OCI-LY1 (cell line): ENCODE data around the gene POC1A.

Experiments used
- H2AFZ ChIP-seq: fragments of 200-600 bp; sonication (generic), shearing (Covaris generic); 2 replicates; pipeline ENCODE4 v1.6.0; 2014; ENCODE audit warnings: antibody characterized with exemption, mild to moderate bottlenecking, low read length
- H3F3A ChIP-seq: fragments of 200-600 bp; sonication (generic), shearing (Covaris generic); 2 replicates; pipeline ENCODE4 v1.6.0; 2014; ENCODE audit warnings: mild to moderate bottlenecking, antibody characterized with exemption, low read length, moderate library complexity; ENCODE audit not compliant: insufficient read depth
- H3K27ac ChIP-seq: fragments of 200-600 bp; sonication (generic); 2 replicates; pipeline ENCODE4 v1.5.1; 2014; ENCODE audit warnings: low read length, mixed run types, mild to moderate bottlenecking, low read depth; ENCODE audit not compliant: poor library complexity, severe bottlenecking
- H3K27me3 ChIP-seq: fragments of 200-600 bp; sonication (generic); 2 replicates; pipeline ENCODE4 v1.6.0; 2014; ENCODE audit warnings: antibody characterized with exemption, mild to moderate bottlenecking, low read length, moderate library complexity; ENCODE audit not compliant: insufficient read depth
- H3K36me3 ChIP-seq: fragments of 200-600 bp; sonication (generic); 2 replicates; pipeline ENCODE4 v1.6.1; 2014; ENCODE audit warnings: mild to moderate bottlenecking, antibody characterized with exemption, low read length, moderate library complexity, mixed read lengths; ENCODE audit not compliant: insufficient read depth
- H3K4me1 ChIP-seq: fragments of 200-600 bp; sonication (generic); 2 replicates; pipeline ENCODE4 v1.5.1; 2014; ENCODE audit warnings: mild to moderate bottlenecking, low read length, moderate library complexity; ENCODE audit not compliant: insufficient read depth, severe bottlenecking
- H3K4me2 ChIP-seq: fragments of 200-600 bp; sonication (generic), shearing (Covaris generic); 2 replicates; pipeline ENCODE4 v1.6.1; 2014; ENCODE audit warnings: low read length
- H3K4me3 ChIP-seq: fragments of 200-600 bp; sonication (generic); 2 replicates; pipeline ENCODE4 v1.5.1; 2014; ENCODE audit warnings: low read length, low read depth, mild to moderate bottlenecking, mixed read lengths; ENCODE audit not compliant: poor library complexity, severe bottlenecking
- H3K79me2 ChIP-seq: fragments of 200-600 bp; shearing (Covaris generic); 2 replicates; pipeline ENCODE4 v1.6.1; 2016; ENCODE audit warnings: mixed run types, low read length, mixed read lengths; ENCODE audit not compliant: insufficient read depth
- H3K9ac ChIP-seq: fragments of 200-600 bp; sonication (generic), shearing (Covaris generic); 2 replicates; pipeline ENCODE4 v1.6.1; 2014; ENCODE audit warnings: mild to moderate bottlenecking, low read length, mixed read lengths
- H3K9me2 ChIP-seq: fragments of 200-600 bp; sonication (generic), shearing (Covaris generic); 2 replicates; pipeline ENCODE4 v1.6.1; 2014; ENCODE audit warnings: low read depth, mild to moderate bottlenecking, low read length, mixed read lengths
- H3K9me3 ChIP-seq: fragments of 200-600 bp; shearing (Covaris generic); 2 replicates; pipeline ENCODE4 v1.6.1; 2014; ENCODE audit warnings: low read length, mixed read lengths
- H4K20me1 ChIP-seq: fragments of 200-600 bp; sonication (generic), shearing (Covaris generic); 2 replicates; pipeline ENCODE4 v1.6.0; 2016; ENCODE audit warnings: mild to moderate bottlenecking, low read length; ENCODE audit not compliant: insufficient read depth
- CTCF ChIP-seq: fragments of 200-600 bp; sonication (generic), shearing (Covaris generic); IDR thresholded peaks from 2 replicates; pipeline ENCODE4 v1.5.1; 2017; ENCODE audit warnings: mild to moderate bottlenecking, antibody characterized with exemption, low read length, moderate library complexity, mixed read lengths
- EZH2 ChIP-seq: fragments of 200-600 bp; sonication (generic), shearing (Covaris generic); IDR thresholded peaks from 2 replicates; pipeline ENCODE4 v1.8.0; 2017; ENCODE audit warnings: borderline replicate concordance, mixed run types, mild to moderate bottlenecking, antibody characterized with exemption, low read length, moderate library complexity, mixed read lengths

The POC1A gene

GRCh38 chr3:52186729-52187128 lies 32.5 kb upstream of the POC1A start:
- no peaks in the 10 kb centered on the region for H3K9me3 ChIP-seq
- no peaks in the 10 kb centered on the region for H3K4me1 ChIP-seq
- TF ChIP-seq EZH2 (no peak), CTCF (no peak)
- no peak overlapping the region for H2AFZ ChIP-seq
- H3K9me2 ChIP-seq: no peaks in the 10 kb centered on the region
- H3K9ac ChIP-seq: no peak overlapping the region
- no peak overlapping the region for H3K27ac ChIP-seq
- H3F3A ChIP-seq: no peaks in the 10 kb centered on the region
- H3K79me2 ChIP-seq: no peaks in the 10 kb centered on the region
- H3K4me3 ChIP-seq: no peak overlapping the region
- H3K36me3 ChIP-seq: no peaks in the 10 kb centered on the region
- no peaks in the 10 kb centered on the region for H4K20me1 ChIP-seq
- no peaks in the 10 kb centered on the region for H3K27me3 ChIP-seq
- H3K4me2 ChIP-seq: no peak overlapping the region

GRCh38 chr3:52185837-52186236 lies 31.6 kb upstream of the POC1A start:
- Histone ChIP-seq H3K4me2 (no peak overlapping the region), H3K9me3 (no peaks in the 10 kb centered on the region), H3K9ac (no peak overlapping the region), H3F3A (no peaks in the 10 kb centered on the region), H3K79me2 (no peaks in the 10 kb centered on the region), H3K4me3 (no peak overlapping the region), H3K36me3 (no peaks in the 10 kb centered on the region), H3K4me1 (no peaks in the 10 kb centered on the region), H2AFZ (no peak overlapping the region), H3K27ac (no peak overlapping the region), H4K20me1 (no peaks in the 10 kb centered on the region), H3K9me2 (no peaks in the 10 kb centered on the region), H3K27me3 (no peaks in the 10 kb centered on the region)
- TF ChIP-seq CTCF: no peak
- TF ChIP-seq EZH2: no peak

GRCh38 chr3:52185311-52185710 lies 31.1 kb upstream of the POC1A start:
- Histone ChIP-seq H3K4me3 (no peak overlapping the region), H3K36me3 (no peaks in the 10 kb centered on the region), H3K27ac (no peak overlapping the region), H2AFZ (no peak overlapping the region), H3K4me2 (no peak overlapping the region), H4K20me1 (no peaks in the 10 kb centered on the region), H3K27me3 (no peaks in the 10 kb centered on the region), H3K4me1 (no peaks in the 10 kb centered on the region), H3K9me3 (no peaks in the 10 kb centered on the region), H3F3A (no peaks in the 10 kb centered on the region), H3K9me2 (no peaks in the 10 kb centered on the region), H3K9ac (no peak overlapping the region), H3K79me2 (no peaks in the 10 kb centered on the region)
- TF ChIP-seq CTCF (no peak), EZH2 (no peak)
